ENCODE measurements around the gene MTIF2. TPM values are rescaled to one million over a fixed set of nuclear protein-coding genes. Genes with fewer than 3 reads are reported as not detected.

MTIF2 gene
- total and polyA plus RNA-seq, 2 donors (not counting 3 experiments of a cell fraction or from before 2014, with no cell fraction given): 9.3 to 26.9 TPM

- H3K79me2 ChIP-seq (ENCODE audit: control insufficient read depth, insufficient read depth, low read length): no peaks in the 10 kb centered on the region
- H3K9me3 ChIP-seq (replicated peaks; ENCODE audit: control insufficient read depth, insufficient read depth, low read length): no peaks in the 10 kb centered on the region
- BruUV-seq (replicated peaks): no TSS peak
- H3K4me1 ChIP-seq (ENCODE audit: control insufficient read depth, extremely low read depth, insufficient read depth, low read length): peaks cover 28% of the 10 kb centered on the region
- H3K27ac ChIP-seq (ENCODE audit: insufficient read depth, low read depth, low read length): no peak overlapping the region
- peak; percentile 40 for FAIRE-seq
- no peak overlapping the region for H2AFZ ChIP-seq (ENCODE audit: low read depth, low read length)
- no peaks in the 10 kb centered on the region for H3K9me1 ChIP-seq (replicated peaks; ENCODE audit: control insufficient read depth, extremely low read depth, insufficient read depth, low read length)
- dilution Hi-C loops (cut with MboI; ENCODE audit: extremely low pct_ligation_motif_present, low sequenced_read_pairs) (no loop called here), intact Hi-C loops (cut with micrococcal nuclease) (no loop called here)
- no peak overlapping the region for H3K4me2 ChIP-seq (ENCODE audit: insufficient read depth, low read length)
- H3K27me3 ChIP-seq (ENCODE audit: control insufficient read depth in 2 of 2, insufficient read depth in 2 of 2, low read length in 2 of 2): no peaks in the 10 kb centered on the region
- ChIA-PET CTCF (interaction anchor here (1.3 to 2.7 kb wide), 2 partner anchors 108 to 120 kb away, joined by 3 to 11 read pairs; partner anchors contain the start of gene CCDC88A), POLR2A (no interaction called here)
- no peak overlapping the region for H3K4me3 ChIP-seq (replicated peaks in 1 of 3; ENCODE audit: insufficient read depth in 1 of 3, low read depth in 1 of 3, low read length in 3 of 3)
- TF ChIP-seq GATA2 (IDR thresholded peaks at IDR 0.05; ENCODE audit: insufficient read depth, insufficient read length, low read depth, low read length) (no peak), POLR2A (IDR thresholded peaks at IDR 0.05; ENCODE audit: low read depth, low read length) (no peak), JUN (IDR thresholded peaks at IDR 0.05; ENCODE audit: borderline replicate concordance, insufficient read depth, insufficient read length, low read depth) (no peak), EZH2 (IDR thresholded peaks at IDR 0.05; ENCODE audit: borderline replicate concordance, low read depth, low read length, severe bottlenecking) (no peak), FOS (IDR thresholded peaks at IDR 0.05; ENCODE audit: borderline replicate concordance, insufficient read depth, low read length) (peak; percentile 23), POLR2AphosphoS5 (IDR thresholded peaks at IDR 0.05; ENCODE audit: insufficient read depth, low read depth, low read length) (no peak)
- TF ChIP-seq, protein P1, sequence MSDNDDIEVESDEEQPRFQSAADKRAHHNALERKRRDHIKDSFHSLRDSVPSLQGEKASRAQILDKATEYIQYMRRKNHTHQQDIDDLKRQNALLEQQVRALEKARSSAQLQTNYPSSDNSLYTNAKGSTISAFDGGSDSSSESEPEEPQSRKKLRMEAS (IDR thresholded peaks at IDR 0.05; ENCODE audit: insufficient read depth, insufficient read length): no peak
- TF ChIP-seq, protein P2, sequence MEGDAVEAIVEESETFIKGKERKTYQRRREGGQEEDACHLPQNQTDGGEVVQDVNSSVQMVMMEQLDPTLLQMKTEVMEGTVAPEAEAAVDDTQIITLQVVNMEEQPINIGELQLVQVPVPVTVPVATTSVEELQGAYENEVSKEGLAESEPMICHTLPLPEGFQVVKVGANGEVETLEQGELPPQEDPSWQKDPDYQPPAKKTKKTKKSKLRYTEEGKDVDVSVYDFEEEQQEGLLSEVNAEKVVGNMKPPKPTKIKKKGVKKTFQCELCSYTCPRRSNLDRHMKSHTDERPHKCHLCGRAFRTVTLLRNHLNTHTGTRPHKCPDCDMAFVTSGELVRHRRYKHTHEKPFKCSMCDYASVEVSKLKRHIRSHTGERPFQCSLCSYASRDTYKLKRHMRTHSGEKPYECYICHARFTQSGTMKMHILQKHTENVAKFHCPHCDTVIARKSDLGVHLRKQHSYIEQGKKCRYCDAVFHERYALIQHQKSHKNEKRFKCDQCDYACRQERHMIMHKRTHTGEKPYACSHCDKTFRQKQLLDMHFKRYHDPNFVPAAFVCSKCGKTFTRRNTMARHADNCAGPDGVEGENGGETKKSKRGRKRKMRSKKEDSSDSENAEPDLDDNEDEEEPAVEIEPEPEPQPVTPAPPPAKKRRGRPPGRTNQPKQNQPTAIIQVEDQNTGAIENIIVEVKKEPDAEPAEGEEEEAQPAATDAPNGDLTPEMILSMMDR (IDR thresholded peaks at IDR 0.05; ENCODE audit: extremely low read depth in 1 of 2, insufficient read depth in 1 of 2, low read depth in 1 of 2, low read length in 2 of 2): no peak
- peak; percentile 7 for DNase-seq (ENCODE audit: low read depth, low spot score)
- H4K20me1 ChIP-seq (replicated peaks; ENCODE audit: control insufficient read depth, extremely low read depth, insufficient read depth, low read length): no peaks in the 10 kb centered on the region
- no peak overlapping the region for H3K9ac ChIP-seq (replicated peaks; ENCODE audit: extremely low read depth, insufficient read depth, low read length)
- peaks cover 5 to 11% of the 10 kb centered on the region in 2 experiments for H3K36me3 ChIP-seq (ENCODE audit: control insufficient read depth in 2 of 2, extremely low read depth in 1 of 2, insufficient read depth in 2 of 2, low read length in 2 of 2)
These were observed 42.4 kb upstream of the MTIF2 start for GRCh38 chr2:55311444-55311870.
